22Rv1 (cell line): ENCODE measurements around the gene ADCY5.
A peak's percentile ranks its signal among the peaks of the same experiment; 100 is the strongest.
"Not testable (repeated sequence)": the region's sequence is repeated elsewhere in the genome, so short reads cannot be mapped to it uniquely, and the experiment has no call there.

ENCODE experiments used
- H3K27ac ChIP-seq: fragments of 450-650 bp; 2 replicates; pipeline ENCODE4 v1.5.1; 2017
- ZFX ChIP-seq: fragments of 450-650 bp; IDR thresholded peaks from 2 replicates; pipeline ENCODE4 v1.6.1; 2017; ENCODE audit warnings: antibody characterized with exemption, borderline replicate concordance
- TF ChIP-seq, protein P1 (sequence below): fragments of 450-650 bp; IDR thresholded peaks from 2 replicates; pipeline ENCODE4 v1.5.1; 2017; ENCODE audit warnings: mild to moderate bottlenecking

Gene ADCY5

DNA sequence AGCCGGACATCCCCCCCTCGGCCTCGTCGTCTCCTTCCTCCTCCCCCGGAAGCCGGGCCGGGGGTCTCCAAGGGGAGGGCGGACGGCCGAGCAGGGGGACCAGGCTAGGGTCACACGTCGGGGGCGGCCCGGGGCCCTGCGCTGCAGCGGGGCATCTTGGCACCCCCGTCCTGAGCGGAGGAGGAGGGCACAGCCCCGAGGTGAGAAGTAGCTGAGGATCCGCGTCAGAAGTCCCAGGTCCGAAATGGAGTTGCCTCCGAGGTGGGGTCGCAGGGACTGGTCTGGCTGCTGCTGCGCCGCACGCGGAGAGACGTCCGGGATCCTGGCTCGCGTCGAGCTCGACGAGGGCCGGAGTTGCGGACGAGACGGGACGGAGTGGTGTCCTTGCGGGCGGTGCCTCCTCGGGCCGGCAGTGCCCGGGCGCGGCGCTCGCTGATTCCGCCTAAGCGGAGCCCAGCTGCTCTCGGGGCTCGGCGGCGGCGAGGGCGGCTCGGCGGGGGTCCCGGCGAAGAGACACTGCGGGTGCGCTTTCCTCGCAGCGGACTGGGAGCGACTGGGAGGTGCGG is at the start of gene ADCY5:
ADCY5 (minus strand) TSS at position 555 of the 566 bp plus-strand sequence; CDS start at position 10, 545 bp downstream.
- TF ChIP-seq ZFX, result no peak

DNA sequence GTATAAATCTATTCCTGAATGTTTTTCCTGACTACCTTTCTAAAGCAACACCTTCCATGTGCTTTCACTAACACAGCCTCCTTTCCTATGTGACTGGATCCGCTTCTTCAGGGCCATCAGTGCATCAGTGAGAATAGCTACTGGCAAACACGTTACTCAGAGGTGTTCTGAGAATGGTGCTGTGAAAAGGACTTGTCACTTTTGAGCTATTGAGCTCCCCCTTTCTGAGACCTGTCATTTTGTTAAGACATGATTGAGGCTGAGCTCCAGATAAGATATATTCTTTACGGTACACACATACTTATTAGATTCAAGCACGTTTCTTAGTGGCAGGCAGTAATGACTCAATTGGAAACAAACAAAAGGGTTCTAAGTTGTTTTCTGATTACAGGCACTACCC is 45.0 kb upstream of the ADCY5 start:
- no peak overlapping the region for H3K27ac ChIP-seq
- TF ChIP-seq ZFX, result no peak
- TF ChIP-seq, protein P1, sequence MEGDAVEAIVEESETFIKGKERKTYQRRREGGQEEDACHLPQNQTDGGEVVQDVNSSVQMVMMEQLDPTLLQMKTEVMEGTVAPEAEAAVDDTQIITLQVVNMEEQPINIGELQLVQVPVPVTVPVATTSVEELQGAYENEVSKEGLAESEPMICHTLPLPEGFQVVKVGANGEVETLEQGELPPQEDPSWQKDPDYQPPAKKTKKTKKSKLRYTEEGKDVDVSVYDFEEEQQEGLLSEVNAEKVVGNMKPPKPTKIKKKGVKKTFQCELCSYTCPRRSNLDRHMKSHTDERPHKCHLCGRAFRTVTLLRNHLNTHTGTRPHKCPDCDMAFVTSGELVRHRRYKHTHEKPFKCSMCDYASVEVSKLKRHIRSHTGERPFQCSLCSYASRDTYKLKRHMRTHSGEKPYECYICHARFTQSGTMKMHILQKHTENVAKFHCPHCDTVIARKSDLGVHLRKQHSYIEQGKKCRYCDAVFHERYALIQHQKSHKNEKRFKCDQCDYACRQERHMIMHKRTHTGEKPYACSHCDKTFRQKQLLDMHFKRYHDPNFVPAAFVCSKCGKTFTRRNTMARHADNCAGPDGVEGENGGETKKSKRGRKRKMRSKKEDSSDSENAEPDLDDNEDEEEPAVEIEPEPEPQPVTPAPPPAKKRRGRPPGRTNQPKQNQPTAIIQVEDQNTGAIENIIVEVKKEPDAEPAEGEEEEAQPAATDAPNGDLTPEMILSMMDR, result no peak

More for the DNA sequence above, at the start of gene ADCY5:
- H3K27ac ChIP-seq, result no peak within 1 kb of the TSS

DNA sequence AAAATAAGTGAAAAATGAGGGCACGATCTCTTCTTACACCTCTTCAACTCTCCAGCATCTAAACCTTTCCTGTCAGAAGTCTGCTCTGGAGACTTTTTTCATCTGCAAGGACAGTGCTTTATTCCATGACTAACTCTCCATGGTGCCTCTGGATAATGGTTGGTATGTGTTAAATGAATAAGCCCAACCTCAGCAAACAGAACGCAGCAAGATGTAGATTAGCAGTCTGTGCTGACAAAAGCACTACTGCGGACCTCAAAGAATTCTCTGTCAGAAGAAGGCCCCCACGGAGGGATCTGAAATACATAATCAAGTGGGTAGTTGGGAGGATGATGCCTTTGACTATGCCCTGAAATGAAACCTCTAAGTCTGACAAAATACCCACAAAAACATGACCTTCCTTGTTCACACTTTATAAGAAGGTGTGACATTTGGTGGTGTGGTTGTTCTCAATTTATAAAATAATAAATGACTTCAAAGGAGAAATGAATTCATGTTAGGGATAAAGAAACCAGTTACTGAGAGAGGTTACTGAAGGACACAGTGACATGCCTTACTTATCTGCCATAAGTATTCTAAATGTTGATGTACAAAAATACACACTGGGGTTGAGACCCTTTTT is 43.2 kb upstream of the ADCY5 start:
- TF ChIP-seq ZFX, result no peak
- TF ChIP-seq, protein P1, result no peak
- H3K27ac ChIP-seq, result no peak overlapping the region

DNA sequence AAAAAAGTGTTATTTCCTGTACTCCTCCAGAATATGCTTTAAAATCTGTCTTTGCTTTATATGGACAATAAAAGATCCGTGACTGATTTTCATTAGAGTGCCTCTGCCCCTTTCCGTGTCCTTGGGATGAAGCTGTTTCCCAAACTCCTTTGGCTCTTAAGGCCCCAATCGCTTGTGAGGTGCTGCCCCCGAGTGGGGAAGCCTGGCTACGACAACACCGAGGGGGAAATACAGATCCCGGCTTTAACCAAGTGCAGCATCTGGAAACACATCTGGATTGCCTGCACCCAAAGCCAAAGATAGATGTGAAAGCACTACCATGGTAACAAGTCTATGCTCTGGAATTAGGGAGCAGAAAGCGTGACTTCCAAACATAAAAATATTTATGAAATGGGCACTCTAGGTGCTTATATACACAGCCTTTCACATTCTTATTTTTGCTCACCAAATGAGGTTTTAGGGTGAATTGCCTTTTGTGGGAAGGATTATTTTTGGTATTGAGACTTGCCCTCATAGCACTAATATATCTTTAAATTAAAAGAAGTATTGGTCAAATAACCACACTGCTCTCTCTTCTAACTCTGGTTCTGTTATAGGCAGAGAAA is 40.6 kb upstream of the ADCY5 start:
- TF ChIP-seq, protein P1, result peak; percentile 88
- TF ChIP-seq ZFX, result no peak
- no peak overlapping the region for H3K27ac ChIP-seq

DNA sequence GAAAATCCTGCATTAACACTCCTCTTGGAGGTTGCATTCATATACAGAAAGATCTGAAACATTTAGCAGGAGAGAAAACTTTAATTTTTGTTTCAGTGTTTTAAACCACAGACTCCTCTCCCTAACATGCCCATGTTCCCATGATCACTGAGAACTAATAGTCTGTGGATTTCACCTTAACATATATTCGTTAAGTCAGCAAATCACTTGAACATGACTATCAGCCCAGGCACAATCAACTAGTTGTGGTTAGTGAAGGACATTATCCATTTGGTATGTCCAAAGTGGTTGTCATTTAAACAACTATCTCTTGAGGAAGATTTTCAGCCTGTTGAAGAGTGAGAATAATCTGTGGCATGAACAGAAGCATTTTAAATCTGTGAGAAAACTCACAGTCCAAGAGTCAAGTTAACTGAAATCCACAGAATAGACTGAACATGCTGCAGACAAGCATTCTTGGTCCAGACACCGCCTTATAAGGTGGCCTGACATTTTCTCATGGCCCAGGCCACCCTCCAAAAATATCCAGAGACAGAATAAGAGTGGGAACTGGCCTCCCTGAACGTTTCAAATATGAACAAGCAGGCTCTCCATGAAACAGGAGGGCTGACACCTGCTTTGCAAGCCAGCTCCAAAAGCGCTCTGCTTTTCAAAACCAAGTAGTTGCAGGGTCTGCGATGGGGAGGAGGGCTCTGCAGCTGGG is 39.9 kb upstream of the ADCY5 start:
- H3K27ac ChIP-seq, result no peak overlapping the region
- TF ChIP-seq, protein P1, result no peak
- no peak for TF ChIP-seq ZFX

DNA sequence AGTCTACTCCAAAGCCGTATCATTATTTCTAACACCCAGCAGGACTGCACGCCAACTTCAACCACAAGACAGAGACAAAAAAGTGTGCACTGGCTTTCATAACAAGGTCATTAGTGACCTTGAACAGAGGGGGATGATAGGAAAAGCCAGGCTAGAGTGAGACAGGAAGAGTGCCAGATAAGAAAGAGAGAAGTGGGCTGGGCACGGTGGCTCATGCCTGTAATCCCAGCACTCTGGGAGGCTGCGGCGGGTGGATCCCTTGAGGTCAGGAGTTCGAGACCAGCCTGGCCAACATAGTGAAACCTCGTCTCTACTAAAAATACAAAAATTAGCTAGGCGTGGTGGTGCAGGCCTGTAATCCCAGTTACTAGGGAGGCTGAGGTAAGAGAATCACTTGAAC is 38.2 kb upstream of the ADCY5 start:
- H3K27ac ChIP-seq, result not testable (repeated sequence)

DNA sequence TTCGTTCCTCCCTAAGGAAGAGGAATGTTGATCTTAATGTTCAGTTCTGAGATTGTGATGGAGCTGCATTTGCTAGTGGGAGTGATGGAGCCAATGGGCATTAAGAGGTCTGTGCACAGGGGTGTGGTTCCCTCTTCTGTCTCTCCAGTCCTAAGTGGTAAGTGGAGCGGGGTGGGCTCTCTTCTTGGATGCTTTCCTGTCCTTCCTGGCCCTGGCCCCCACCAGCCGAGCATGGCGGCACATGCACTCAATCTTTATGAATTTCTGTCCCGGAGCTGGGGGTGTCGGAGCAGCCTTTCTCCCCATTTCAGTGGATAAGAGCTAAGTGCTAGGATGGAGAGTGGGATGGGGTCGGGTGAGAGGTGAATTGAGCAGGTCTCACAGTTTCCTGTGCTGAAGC is 37.6 kb upstream of the ADCY5 start:
- TF ChIP-seq, protein P1, result no peak
- TF ChIP-seq ZFX, result no peak
- H3K27ac ChIP-seq, result no peak overlapping the region

DNA sequence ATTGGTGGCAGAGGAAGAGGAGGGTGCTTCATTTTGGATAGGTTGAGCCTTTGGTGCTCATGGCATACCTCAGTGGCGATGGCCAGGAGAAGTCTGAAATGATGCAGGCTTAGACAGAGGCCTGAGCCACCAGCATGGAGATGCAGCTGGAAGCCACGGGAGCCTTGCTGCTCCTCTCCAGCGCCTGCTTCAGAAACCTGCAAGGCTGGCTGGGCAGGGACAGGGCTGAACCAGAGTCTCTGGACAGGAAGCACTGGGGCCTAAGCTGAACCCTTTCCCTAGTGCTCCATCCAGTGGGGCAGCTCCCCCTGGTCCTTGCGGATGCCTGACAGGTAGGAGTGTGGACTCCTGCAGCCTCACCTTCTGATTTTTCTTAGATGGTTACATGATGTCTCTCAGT is 36.7 kb upstream of the ADCY5 start:
- H3K27ac ChIP-seq, result no peak overlapping the region
- TF ChIP-seq ZFX, result no peak
- TF ChIP-seq, protein P1, result no peak
